ENCODE measurements around the gene CYP46A1.

- TF ChIP-seq, protein P1, sequence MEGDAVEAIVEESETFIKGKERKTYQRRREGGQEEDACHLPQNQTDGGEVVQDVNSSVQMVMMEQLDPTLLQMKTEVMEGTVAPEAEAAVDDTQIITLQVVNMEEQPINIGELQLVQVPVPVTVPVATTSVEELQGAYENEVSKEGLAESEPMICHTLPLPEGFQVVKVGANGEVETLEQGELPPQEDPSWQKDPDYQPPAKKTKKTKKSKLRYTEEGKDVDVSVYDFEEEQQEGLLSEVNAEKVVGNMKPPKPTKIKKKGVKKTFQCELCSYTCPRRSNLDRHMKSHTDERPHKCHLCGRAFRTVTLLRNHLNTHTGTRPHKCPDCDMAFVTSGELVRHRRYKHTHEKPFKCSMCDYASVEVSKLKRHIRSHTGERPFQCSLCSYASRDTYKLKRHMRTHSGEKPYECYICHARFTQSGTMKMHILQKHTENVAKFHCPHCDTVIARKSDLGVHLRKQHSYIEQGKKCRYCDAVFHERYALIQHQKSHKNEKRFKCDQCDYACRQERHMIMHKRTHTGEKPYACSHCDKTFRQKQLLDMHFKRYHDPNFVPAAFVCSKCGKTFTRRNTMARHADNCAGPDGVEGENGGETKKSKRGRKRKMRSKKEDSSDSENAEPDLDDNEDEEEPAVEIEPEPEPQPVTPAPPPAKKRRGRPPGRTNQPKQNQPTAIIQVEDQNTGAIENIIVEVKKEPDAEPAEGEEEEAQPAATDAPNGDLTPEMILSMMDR (conservative IDR thresholded peaks at IDR 0.05), result no peak
- TF ChIP-seq EZH2 (IDR thresholded peaks at IDR 0.05; ENCODE audit: low read depth), result no peak
Measured at GRCh38 chr14:99644035-99644587, 40.0 kb upstream of the CYP46A1 start.
